GM23338 (cell line): ENCODE measurements around the gene KLRC3. TPM values are rescaled to one million over a fixed set of nuclear protein-coding genes. Genes with fewer than 3 reads are reported as not detected.

Experiments
- ATAC-seq: fragments of 200-7000 bp; cut with Tn5 transposase; 3 replicates; pipeline ENCODE4 v1.9.1; 2020
- DNase-seq: peaks from one replicate; pipeline ENCODE4 v3.0.0-alpha.2; 2015; ENCODE audit warnings: low spot score
- H2AFZ ChIP-seq: fragments of 200-600 bp; sonication (generic); 2 replicates; pipeline ENCODE4 v1.8.0; 2016; ENCODE audit warnings: antibody characterized with exemption, mild to moderate bottlenecking, moderate library complexity
- H3F3A ChIP-seq: fragments of 200-600 bp; sonication (generic); replicated peaks from 2 replicates; pipeline ENCODE4 v1.8.0; 2017; ENCODE audit warnings: antibody characterized with exemption, mixed run types, low read depth
- H3K27ac ChIP-seq: fragments of 200-600 bp; sonication (generic); 2 replicates; pipeline ENCODE4 v1.6.1; 2016; ENCODE audit warnings: low read depth
- H3K27me3 ChIP-seq: fragments of 200-600 bp; sonication (generic); 2 replicates; pipeline ENCODE4 v1.8.0; 2016; ENCODE audit warnings: mild to moderate bottlenecking, mixed run types, moderate library complexity; ENCODE audit not compliant: insufficient read depth
- H3K36me3 ChIP-seq: fragments of 200-600 bp; sonication (generic); 2 replicates; pipeline ENCODE4 v1.8.0; 2016; ENCODE audit warnings: mild to moderate bottlenecking; ENCODE audit not compliant: insufficient read depth
- H3K4me1 ChIP-seq: fragments of 200-600 bp; sonication (generic); 2 replicates; pipeline ENCODE4 v1.8.0; 2016; ENCODE audit warnings: mild to moderate bottlenecking, moderate library complexity; ENCODE audit not compliant: insufficient read depth
- H3K4me2 ChIP-seq: fragments of 200-600 bp; sonication (generic); 2 replicates; pipeline ENCODE4 v1.7.1; 2017; ENCODE audit warnings: mixed run types
- H3K4me3 ChIP-seq: fragments of 200-600 bp; sonication (generic); 2 replicates; pipeline ENCODE4 v1.6.1; 2016; ENCODE audit warnings: mixed run types
- H3K79me2 ChIP-seq: fragments of 200-600 bp; sonication (generic); replicated peaks from 2 replicates; pipeline ENCODE4 v1.8.0; 2017; ENCODE audit warnings: mild to moderate bottlenecking; ENCODE audit not compliant: insufficient read depth
- H3K9me2 ChIP-seq: fragments of 200-600 bp; sonication (generic); 2 replicates; pipeline ENCODE4 v1.8.0; 2017; ENCODE audit not compliant: insufficient read depth
- H4K20me1 ChIP-seq: fragments of 200-600 bp; sonication (generic); replicated peaks from 2 replicates; pipeline ENCODE4 v1.8.0; 2017; ENCODE audit warnings: mild to moderate bottlenecking; ENCODE audit not compliant: insufficient read depth
- H3K27ac Mint-ChIP-seq: 2 replicates; pipeline ENCODE4 v1.8.0; 2020; ENCODE audit warnings: inconsistent platforms, mild to moderate bottlenecking, moderate library complexity, mixed read lengths
- H3K27me3 Mint-ChIP-seq: 3 replicates; pipeline ENCODE4 v1.8.0; 2022; ENCODE audit warnings: low read depth, mild to moderate bottlenecking, moderate library complexity, mixed read lengths, inconsistent platforms; ENCODE audit not compliant: insufficient read depth, poor library complexity
- H3K36me3 Mint-ChIP-seq: 3 replicates; pipeline ENCODE4 v1.8.0; 2021; ENCODE audit warnings: low read depth, mild to moderate bottlenecking, inconsistent platforms, moderate library complexity, mixed read lengths
- H3K4me1 Mint-ChIP-seq: 3 replicates; pipeline ENCODE4 v1.8.0; 2020; ENCODE audit warnings: mild to moderate bottlenecking, inconsistent platforms, mixed read lengths
- H3K4me3 Mint-ChIP-seq: 3 replicates; pipeline ENCODE4 v1.8.0; 2021; ENCODE audit warnings: moderate library complexity, mild to moderate bottlenecking, inconsistent platforms, mixed read lengths
- H3K9me3 Mint-ChIP-seq: 3 replicates; pipeline ENCODE4 v1.8.0; 2020; ENCODE audit warnings: moderate library complexity, mild to moderate bottlenecking, inconsistent platforms, mixed read lengths
- EZH2 ChIP-seq: fragments of 200-600 bp; sonication (generic); IDR thresholded peaks from one replicate; pipeline ENCODE4 v1.8.0; 2017; ENCODE audit warnings: antibody characterized with exemption, mild to moderate bottlenecking, low read depth; ENCODE audit not compliant: unreplicated experiment
- EZH2phosphoT487 ChIP-seq: fragments of 200-600 bp; sonication (generic); IDR thresholded peaks from one replicate; pipeline ENCODE4 v1.8.1; 2018; ENCODE audit warnings: antibody characterized with exemption; ENCODE audit not compliant: unreplicated experiment
- JUNB ChIP-seq: IDR thresholded peaks from one replicate; pipeline ENCODE4 v1.6.1; 2016; ENCODE audit warnings: antibody characterized with exemption; ENCODE audit not compliant: unreplicated experiment
- STAT1 ChIP-seq: IDR thresholded peaks from one replicate; pipeline ENCODE4 v1.6.1; 2016; ENCODE audit warnings: antibody characterized with exemption; ENCODE audit not compliant: unreplicated experiment
- ZNF114 ChIP-seq: fragments of 250-450 bp; sonication (Bioruptor Pico); IDR thresholded peaks from 2 replicates; pipeline ENCODE4 v1.5.0; 2020; ENCODE audit warnings: mild to moderate bottlenecking, moderate library complexity
- polyA plus RNA-seq: library from polyadenylated mRNA; unstranded; fragments of >200 nt; fragmentation: Nextera tagmentation; extraction: Ambion mirVana; gene quantifications from 2 replicates; pipeline ENCODE4 v1.2.1, GENCODE V29; 2016
- total RNA-seq: library from RNA; depleted of rRNA; stranded (reverse); fragments of >200 nt; shearing (Covaris generic); gene quantifications from 2 replicates; pipeline ENCODE4 v1.2.3, GENCODE V29; 2014
- TF ChIP-seq, protein P1 (sequence below): fragments of 250-450 bp; sonication (Bioruptor Pico); IDR thresholded peaks from 2 replicates; pipeline ENCODE4 v1.5.0; 2020; ENCODE audit warnings: mild to moderate bottlenecking, moderate library complexity
- TF ChIP-seq, protein P2 (sequence below): IDR thresholded peaks from 2 replicates; pipeline ENCODE4 v1.6.1; 2016; ENCODE audit warnings: antibody characterized with exemption
- TF ChIP-seq, protein P3 (sequence below), 2 experiments: fragments of 200-600 bp in 1 of 2; sonication (generic) in 1 of 2; conservative IDR thresholded peaks; 2 replicates each; pipeline versions ENCODE4 v1.5.1 to v1.6.1; 2016 to 2017; ENCODE audit warnings: antibody characterized with exemption in 2 of 2, low read depth in 2 of 2, mild to moderate bottlenecking in 2 of 2, moderate library complexity in 1 of 2

The KLRC3 gene
- total and polyA plus RNA-seq, 2 experiments from 2014 or later = not detected

DNA sequence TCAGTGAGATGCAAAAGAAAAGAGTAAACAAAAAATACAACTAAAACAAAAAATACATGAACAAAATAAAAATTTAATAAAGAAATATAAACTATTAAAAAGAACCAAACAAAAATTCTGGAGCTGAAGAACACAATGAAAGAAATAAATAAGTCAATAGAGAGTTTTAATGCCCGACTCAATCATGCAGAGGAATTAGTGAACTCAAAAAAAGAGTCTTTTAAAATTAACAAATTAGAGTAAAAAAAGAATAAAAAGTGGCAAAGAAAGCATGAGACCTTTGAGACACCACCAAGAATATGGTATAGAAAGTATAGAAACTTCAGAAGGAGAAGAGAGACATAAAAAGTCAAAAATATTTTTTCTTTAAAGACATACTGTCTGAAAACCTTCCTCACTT is 35.4 kb upstream of the KLRC3 start:
- H2AFZ ChIP-seq = no peak overlapping the region
- H3K36me3 ChIP-seq = no peaks in the 10 kb centered on the region
- Mint-ChIP-seq H3K36me3 (peaks cover 15% of the 10 kb centered on the region; the same call in 1 of the 3 replicates), H3K27me3 (peaks cover 2% of the 10 kb centered on the region), H3K9me3 (peaks cover 28% of the 10 kb centered on the region; the same call in 2 of the 3 replicates), H3K4me1 (peaks cover 11% of the 10 kb centered on the region; the same call in 2 of the 3 replicates), H3K4me3 (no peak overlapping the region), H3K27ac (no peak overlapping the region)
- H3K9me2 ChIP-seq = no peaks in the 10 kb centered on the region; the same call in 1 of the 2 replicates
- no peak overlapping the region for H3K4me3 ChIP-seq
- TF ChIP-seq JUNB (no peak), EZH2phosphoT487 (no peak), EZH2 (no peak), STAT1 (no peak), ZNF114 (no peak)
- TF ChIP-seq, protein P1, sequence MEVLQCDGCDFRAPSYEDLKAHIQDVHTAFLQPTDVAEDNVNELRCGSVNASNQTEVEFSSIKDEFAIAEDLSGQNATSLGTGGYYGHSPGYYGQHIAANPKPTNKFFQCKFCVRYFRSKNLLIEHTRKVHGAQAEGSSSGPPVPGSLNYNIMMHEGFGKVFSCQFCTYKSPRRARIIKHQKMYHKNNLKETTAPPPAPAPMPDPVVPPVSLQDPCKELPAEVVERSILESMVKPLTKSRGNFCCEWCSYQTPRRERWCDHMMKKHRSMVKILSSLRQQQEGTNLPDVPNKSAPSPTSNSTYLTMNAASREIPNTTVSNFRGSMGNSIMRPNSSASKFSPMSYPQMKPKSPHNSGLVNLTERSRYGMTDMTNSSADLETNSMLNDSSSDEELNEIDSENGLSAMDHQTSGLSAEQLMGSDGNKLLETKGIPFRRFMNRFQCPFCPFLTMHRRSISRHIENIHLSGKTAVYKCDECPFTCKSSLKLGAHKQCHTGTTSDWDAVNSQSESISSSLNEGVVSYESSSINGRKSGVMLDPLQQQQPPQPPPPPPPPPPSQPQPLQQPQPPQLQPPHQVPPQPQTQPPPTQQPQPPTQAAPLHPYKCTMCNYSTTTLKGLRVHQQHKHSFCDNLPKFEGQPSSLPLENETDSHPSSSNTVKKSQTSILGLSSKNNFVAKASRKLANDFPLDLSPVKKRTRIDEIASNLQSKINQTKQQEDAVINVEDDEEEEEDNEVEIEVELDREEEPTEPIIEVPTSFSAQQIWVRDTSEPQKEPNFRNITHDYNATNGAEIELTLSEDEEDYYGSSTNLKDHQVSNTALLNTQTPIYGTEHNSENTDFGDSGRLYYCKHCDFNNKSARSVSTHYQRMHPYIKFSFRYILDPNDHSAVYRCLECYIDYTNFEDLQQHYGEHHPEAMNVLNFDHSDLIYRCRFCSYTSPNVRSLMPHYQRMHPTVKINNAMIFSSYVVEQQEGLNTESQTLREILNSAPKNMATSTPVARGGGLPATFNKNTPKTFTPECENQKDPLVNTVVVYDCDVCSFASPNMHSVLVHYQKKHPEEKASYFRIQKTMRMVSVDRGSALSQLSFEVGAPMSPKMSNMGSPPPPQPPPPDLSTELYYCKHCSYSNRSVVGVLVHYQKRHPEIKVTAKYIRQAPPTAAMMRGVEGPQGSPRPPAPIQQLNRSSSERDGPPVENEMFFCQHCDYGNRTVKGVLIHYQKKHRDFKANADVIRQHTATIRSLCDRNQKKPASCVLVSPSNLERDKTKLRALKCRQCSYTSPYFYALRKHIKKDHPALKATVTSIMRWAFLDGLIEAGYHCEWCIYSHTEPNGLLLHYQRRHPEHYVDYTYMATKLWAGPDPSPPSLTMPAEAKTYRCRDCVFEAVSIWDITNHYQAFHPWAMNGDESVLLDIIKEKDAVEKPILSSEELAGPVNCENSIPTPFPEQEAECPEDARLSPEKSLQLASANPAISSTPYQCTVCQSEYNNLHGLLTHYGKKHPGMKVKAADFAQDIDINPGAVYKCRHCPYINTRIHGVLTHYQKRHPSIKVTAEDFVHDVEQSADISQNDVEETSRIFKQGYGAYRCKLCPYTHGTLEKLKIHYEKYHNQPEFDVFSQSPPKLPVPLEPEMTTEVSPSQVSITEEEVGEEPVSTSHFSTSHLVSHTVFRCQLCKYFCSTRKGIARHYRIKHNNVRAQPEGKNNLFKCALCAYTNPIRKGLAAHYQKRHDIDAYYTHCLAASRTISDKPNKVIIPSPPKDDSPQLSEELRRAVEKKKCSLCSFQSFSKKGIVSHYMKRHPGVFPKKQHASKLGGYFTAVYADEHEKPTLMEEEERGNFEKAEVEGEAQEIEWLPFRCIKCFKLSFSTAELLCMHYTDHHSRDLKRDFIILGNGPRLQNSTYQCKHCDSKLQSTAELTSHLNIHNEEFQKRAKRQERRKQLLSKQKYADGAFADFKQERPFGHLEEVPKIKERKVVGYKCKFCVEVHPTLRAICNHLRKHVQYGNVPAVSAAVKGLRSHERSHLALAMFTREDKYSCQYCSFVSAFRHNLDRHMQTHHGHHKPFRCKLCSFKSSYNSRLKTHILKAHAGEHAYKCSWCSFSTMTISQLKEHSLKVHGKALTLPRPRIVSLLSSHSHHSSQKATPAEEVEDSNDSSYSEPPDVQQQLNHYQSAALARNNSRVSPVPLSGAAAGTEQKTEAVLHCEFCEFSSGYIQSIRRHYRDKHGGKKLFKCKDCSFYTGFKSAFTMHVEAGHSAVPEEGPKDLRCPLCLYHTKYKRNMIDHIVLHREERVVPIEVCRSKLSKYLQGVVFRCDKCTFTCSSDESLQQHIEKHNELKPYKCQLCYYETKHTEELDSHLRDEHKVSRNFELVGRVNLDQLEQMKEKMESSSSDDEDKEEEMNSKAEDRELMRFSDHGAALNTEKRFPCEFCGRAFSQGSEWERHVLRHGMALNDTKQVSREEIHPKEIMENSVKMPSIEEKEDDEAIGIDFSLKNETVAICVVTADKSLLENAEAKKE = no peak
- TF ChIP-seq, protein P2, sequence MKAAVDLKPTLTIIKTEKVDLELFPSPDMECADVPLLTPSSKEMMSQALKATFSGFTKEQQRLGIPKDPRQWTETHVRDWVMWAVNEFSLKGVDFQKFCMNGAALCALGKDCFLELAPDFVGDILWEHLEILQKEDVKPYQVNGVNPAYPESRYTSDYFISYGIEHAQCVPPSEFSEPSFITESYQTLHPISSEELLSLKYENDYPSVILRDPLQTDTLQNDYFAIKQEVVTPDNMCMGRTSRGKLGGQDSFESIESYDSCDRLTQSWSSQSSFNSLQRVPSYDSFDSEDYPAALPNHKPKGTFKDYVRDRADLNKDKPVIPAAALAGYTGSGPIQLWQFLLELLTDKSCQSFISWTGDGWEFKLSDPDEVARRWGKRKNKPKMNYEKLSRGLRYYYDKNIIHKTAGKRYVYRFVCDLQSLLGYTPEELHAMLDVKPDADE = no peak
- TF ChIP-seq, protein P3, sequence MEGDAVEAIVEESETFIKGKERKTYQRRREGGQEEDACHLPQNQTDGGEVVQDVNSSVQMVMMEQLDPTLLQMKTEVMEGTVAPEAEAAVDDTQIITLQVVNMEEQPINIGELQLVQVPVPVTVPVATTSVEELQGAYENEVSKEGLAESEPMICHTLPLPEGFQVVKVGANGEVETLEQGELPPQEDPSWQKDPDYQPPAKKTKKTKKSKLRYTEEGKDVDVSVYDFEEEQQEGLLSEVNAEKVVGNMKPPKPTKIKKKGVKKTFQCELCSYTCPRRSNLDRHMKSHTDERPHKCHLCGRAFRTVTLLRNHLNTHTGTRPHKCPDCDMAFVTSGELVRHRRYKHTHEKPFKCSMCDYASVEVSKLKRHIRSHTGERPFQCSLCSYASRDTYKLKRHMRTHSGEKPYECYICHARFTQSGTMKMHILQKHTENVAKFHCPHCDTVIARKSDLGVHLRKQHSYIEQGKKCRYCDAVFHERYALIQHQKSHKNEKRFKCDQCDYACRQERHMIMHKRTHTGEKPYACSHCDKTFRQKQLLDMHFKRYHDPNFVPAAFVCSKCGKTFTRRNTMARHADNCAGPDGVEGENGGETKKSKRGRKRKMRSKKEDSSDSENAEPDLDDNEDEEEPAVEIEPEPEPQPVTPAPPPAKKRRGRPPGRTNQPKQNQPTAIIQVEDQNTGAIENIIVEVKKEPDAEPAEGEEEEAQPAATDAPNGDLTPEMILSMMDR (conservative IDR thresholded peaks at IDR 0.05; ENCODE audit: low read depth in 2 of 2) = no peak
- H3K79me2 ChIP-seq = no peaks in the 10 kb centered on the region
- no peaks in the 10 kb centered on the region for H3K27me3 ChIP-seq
- peaks cover 9% of the 10 kb centered on the region for H3K4me1 ChIP-seq
- no peaks in the 10 kb centered on the region for H3F3A ChIP-seq
- DNase-seq (no peak), ATAC-seq (no peak)
- no peak overlapping the region for H3K27ac ChIP-seq
- H3K4me2 ChIP-seq = no peak overlapping the region
- H4K20me1 ChIP-seq = no peaks in the 10 kb centered on the region
